Measurements from ENCODE around the gene DDRGK1. TPM values are rescaled to one million over a fixed set of nuclear protein-coding genes. Genes with fewer than 3 reads are reported as not detected.

DDRGK1 gene
- total and polyA plus RNA-seq, 2 of the 8 experiments (the other 6 are each of a cell fraction or from before 2014, with no cell fraction given), result 29.4 to 42.0 TPM

GRCh38 chr20:3244613-3245012 is 40.1 kb upstream of the DDRGK1 start:
- peaks cover 0 to 16% (median 4%) of the 10 kb centered on the region in 4 experiments; a peak in 4 of 7 replicates for H3K4me1 ChIP-seq (replicated peaks in 1 of 4; ENCODE audit: control insufficient read depth in 3 of 4, insufficient read depth in 4 of 4, low read length in 3 of 4)
- H4K91ac ChIP-seq (replicated peaks; ENCODE audit: insufficient read length, low read length), result no peak overlapping the region
- no peaks in the 10 kb centered on the region for H3K79me2 ChIP-seq (ENCODE audit: control insufficient read depth in 1 of 2, insufficient read depth in 2 of 2, low read length in 2 of 2)
- CTCF ChIA-PET (ENCODE audit: partially characterized antibody), result interaction anchor here (0.9 to 3.1 kb wide), 3 partner anchors 26 to 452 kb away, joined by 3 to 14 read pairs (median 5); no protein-coding TSS in a partner anchor
- H3K23me2 ChIP-seq (ENCODE audit: low read depth, low read length), result peaks cover 14% of the 10 kb centered on the region; the same call in 1 of the 2 replicates
- H4K5ac ChIP-seq (ENCODE audit: insufficient read length, low read depth, low read length), result no peak overlapping the region
- WGBS, 2 experiments (ENCODE audit: extremely low coverage in 1 of 2, insufficient coverage in 1 of 2, insufficient read length in 1 of 2, insufficient replicate concordance in 2 of 2, low coverage in 1 of 2, low lambda C conversion rate in 2 of 2, missing lambda C conversion rate in 1 of 2), result 100% methylated on average over 1 of the region's 1 CpG; no CpG with 5 or more reads in 1 of the 2 experiments
- no peak overlapping the region; a peak in 1 of 7 replicates for H3K9ac ChIP-seq (replicated peaks in 1 of 4; ENCODE audit: extremely low read depth in 1 of 4, low read depth in 3 of 4, low read length in 3 of 4)
- no peak overlapping the region for H3K4me3 ChIP-seq (ENCODE audit: extremely low read depth in 1 of 4, insufficient read depth in 2 of 4, low read depth in 3 of 4, low read length in 4 of 4)
- POLR2A ChIA-PET (ENCODE audit: partially characterized antibody), result interaction anchor here (0.6 to 1.5 kb wide), 2 partner anchors 38 to 189 kb away, joined by 3 read pairs; no protein-coding TSS in a partner anchor
- H3K36me3 ChIP-seq (ENCODE audit: control insufficient read depth in 2 of 4, insufficient read depth in 4 of 4, low read length in 3 of 4), result no peaks in the 10 kb centered on the region
- H3K14ac ChIP-seq (ENCODE audit: insufficient read length), result no peak overlapping the region
- no peak overlapping the region for H2BK15ac ChIP-seq (ENCODE audit: low read length)
- H3K27me3 ChIP-seq (replicated peaks in 1 of 4; ENCODE audit: control insufficient read depth in 3 of 4, extremely low read depth in 1 of 4, insufficient read depth in 3 of 4, low read length in 3 of 4), result peaks cover 7 to 39% (median 33%) of the 10 kb centered on the region in 4 experiments
- no peak overlapping the region for H3K4me2 ChIP-seq (ENCODE audit: insufficient read depth in 1 of 2, low read depth in 2 of 2, low read length in 2 of 2)
- H3K18ac ChIP-seq (ENCODE audit: extremely low read depth, low read length), result no peak overlapping the region
- H2BK20ac ChIP-seq (ENCODE audit: low read length), result no peak overlapping the region
- H3K23ac ChIP-seq (ENCODE audit: insufficient read length), result no peak overlapping the region
- no peak for FAIRE-seq
- no peak overlapping the region for H3K27ac ChIP-seq (ENCODE audit: low read depth, low read length)
- TF ChIP-seq RNF2 (IDR thresholded peaks at IDR 0.05; ENCODE audit: borderline replicate concordance, low read depth, low read length, missing control alignments, poor library complexity, severe bottlenecking) (no peak), BRCA1 (IDR thresholded peaks at IDR 0.05; ENCODE audit: low read depth, low read length) (no peak), TAF7 (optimal IDR thresholded peaks at IDR 0.05; ENCODE audit: borderline replicate concordance, low read depth, low read length) (no peak), GABPA (IDR thresholded peaks at IDR 0.05; ENCODE audit: borderline replicate concordance, insufficient read depth, low read length) (no peak), BCL11A (IDR thresholded peaks at IDR 0.05; ENCODE audit: low read depth in 2 of 2, low read length in 2 of 2) (no peak), HDAC2 (IDR thresholded peaks at IDR 0.05; ENCODE audit: borderline replicate concordance in 1 of 2, low read depth in 2 of 2, low read length in 2 of 2) (no peak)
- no peaks in the 10 kb centered on the region for H3K9me3 ChIP-seq (ENCODE audit: insufficient read depth in 2 of 2, low read depth in 1 of 2, low read length in 1 of 2)
- no peak overlapping the region for H3K4ac ChIP-seq (replicated peaks; ENCODE audit: insufficient read length, low read depth, low read length)
- H2AFZ ChIP-seq (ENCODE audit: low read length), result no peak overlapping the region
- no peak overlapping the region for H2BK12ac ChIP-seq (ENCODE audit: low read depth, low read length)
- no peak overlapping the region for H2BK5ac ChIP-seq (ENCODE audit: low read depth, low read length)
- no peak overlapping the region for H3K56ac ChIP-seq (replicated peaks; ENCODE audit: insufficient read length, low read depth, low read length)
- peaks cover 0 to 12% of the 10 kb centered on the region in 2 experiments for H4K20me1 ChIP-seq (replicated peaks in 1 of 2; ENCODE audit: control insufficient read depth in 1 of 2, insufficient read depth in 2 of 2, low read length in 2 of 2)
- peak overlapping the region; percentile 35; the same call in 1 of the 2 replicates for H4K8ac ChIP-seq (ENCODE audit: extremely low read depth, insufficient read depth, low read length)
- H2BK120ac ChIP-seq (replicated peaks; ENCODE audit: low read depth, low read length), result no peak overlapping the region
- no peak overlapping the region for H2AK5ac ChIP-seq (ENCODE audit: low read depth, low read length)
- no peaks in the 10 kb centered on the region for H3K79me1 ChIP-seq (ENCODE audit: low read depth, low read length)
- no peak for DNase-seq (ENCODE audit: low read depth in 1 of 2, low spot score in 2 of 2)
